DOHH2 (cell line): ENCODE data around the gene SH3PXD2A.

Experiments
- CTCF ChIP-seq: fragments of 200-600 bp; sonication (generic); IDR thresholded peaks from one replicate; pipeline ENCODE4 v1.5.1; 2014; ENCODE audit warnings: antibody characterized with exemption, mild to moderate bottlenecking, low read depth, low read length; ENCODE audit not compliant: poor library complexity, severe bottlenecking
- EZH2phosphoT487 ChIP-seq: fragments of 200-600 bp; sonication (generic); IDR thresholded peaks from 2 replicates; pipeline ENCODE4 v1.6.1; 2017; ENCODE audit warnings: borderline replicate concordance, mild to moderate bottlenecking, antibody characterized with exemption, low read length, moderate library complexity, mixed read lengths

DNA sequence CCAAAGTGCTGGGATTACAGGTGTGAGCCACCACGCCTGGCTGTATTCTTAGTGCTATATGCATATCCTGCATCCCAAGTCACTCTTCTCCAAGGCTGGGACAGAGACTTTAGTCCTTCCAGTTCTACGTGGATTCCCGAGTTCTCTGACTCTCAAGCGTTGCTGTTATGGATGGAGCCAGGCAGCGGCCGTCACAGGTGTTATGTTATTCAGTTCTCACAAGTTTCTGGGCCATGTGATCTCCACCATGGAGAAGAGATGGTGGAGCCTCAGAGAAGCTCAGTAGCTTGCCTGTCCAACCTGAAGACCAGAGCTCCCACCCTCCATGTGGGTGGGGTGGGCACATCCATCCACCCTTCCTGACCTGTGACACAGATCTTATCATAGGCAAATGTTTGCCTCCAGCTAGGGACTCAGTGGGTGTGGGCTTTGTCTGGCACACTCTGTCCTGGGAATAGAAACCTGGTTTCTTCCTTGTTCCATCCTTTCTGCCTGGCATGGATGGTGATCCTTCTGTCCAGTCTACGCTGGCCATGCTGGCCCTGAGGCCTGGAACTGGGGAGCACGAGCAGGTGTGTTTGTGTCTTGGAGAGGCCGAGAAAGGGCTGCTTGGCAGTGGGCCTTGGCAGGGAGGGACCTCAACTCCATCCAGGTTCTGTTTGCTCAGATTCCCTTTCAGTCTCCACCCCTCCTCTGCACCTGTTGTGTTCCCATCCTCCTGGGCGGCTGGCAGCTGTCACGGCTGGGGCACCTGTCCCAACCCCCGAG, 306.6 kb downstream of the SH3PXD2A start:
- no peak for TF ChIP-seq CTCF
- TF ChIP-seq EZH2phosphoT487 = no peak
